ENCODE measurements around the gene ALG2.

Gene ALG2

GRCh38 chr9:99178912-99179872, 42.5 kb downstream of the ALG2 start:
- H3K27me3 ChIP-seq (ENCODE audit: insufficient read depth, poor library complexity, severe bottlenecking) = no peaks in the 10 kb centered on the region
- DNase-seq (ENCODE audit: low read depth in 1 of 2, low spot score in 1 of 2) = no peak
- no peak overlapping the region for H3K27ac ChIP-seq (replicated peaks)
- TF ChIP-seq CTCF (IDR thresholded peaks at IDR 0.05; ENCODE audit: insufficient read depth, low read length) (no peak), POLR2AphosphoS5 (IDR thresholded peaks at IDR 0.05; ENCODE audit: low read depth) (no peak), REST (IDR thresholded peaks at IDR 0.05; ENCODE audit: insufficient replicate concordance, low read depth) (no peak), SPI1 (IDR thresholded peaks at IDR 0.05; ENCODE audit: borderline replicate concordance, low read depth) (no peak), GABPA (IDR thresholded peaks at IDR 0.05; ENCODE audit: low read depth) (no peak)
- H3K4me3 ChIP-seq (replicated peaks; ENCODE audit: insufficient read depth, low read length) = no peak overlapping the region

GRCh38 chr9:99177576-99178366, 44.0 kb downstream of the ALG2 start:
- no peak for TF ChIP-seq POLR2AphosphoS5 (IDR thresholded peaks at IDR 0.05; ENCODE audit: low read depth)
- TF ChIP-seq SPI1 (IDR thresholded peaks at IDR 0.05; ENCODE audit: borderline replicate concordance, low read depth) = no peak
- no peak for TF ChIP-seq REST (IDR thresholded peaks at IDR 0.05; ENCODE audit: insufficient replicate concordance, low read depth)
- TF ChIP-seq GABPA (IDR thresholded peaks at IDR 0.05; ENCODE audit: low read depth) = no peak
- TF ChIP-seq CTCF (IDR thresholded peaks at IDR 0.05; ENCODE audit: insufficient read depth, low read length) = no peak
- H3K27ac ChIP-seq (replicated peaks) = no peak overlapping the region
- no peak overlapping the region for H3K4me3 ChIP-seq (replicated peaks; ENCODE audit: insufficient read depth, low read length)
- DNase-seq (ENCODE audit: low read depth in 1 of 2, low spot score in 1 of 2) = no peak
- no peaks in the 10 kb centered on the region for H3K27me3 ChIP-seq (ENCODE audit: insufficient read depth, poor library complexity, severe bottlenecking)

- Histone ChIP-seq H3K4me3 (replicated peaks; ENCODE audit: insufficient read depth, low read length) (no peak overlapping the region), H3K27me3 (ENCODE audit: insufficient read depth, poor library complexity, severe bottlenecking) (no peaks in the 10 kb centered on the region), H3K27ac (replicated peaks) (no peak overlapping the region)
- no peak for DNase-seq (ENCODE audit: low read depth in 1 of 2, low spot score in 1 of 2)
- TF ChIP-seq SPI1 (IDR thresholded peaks at IDR 0.05; ENCODE audit: borderline replicate concordance, low read depth) (no peak), GABPA (IDR thresholded peaks at IDR 0.05; ENCODE audit: low read depth) (no peak), CTCF (IDR thresholded peaks at IDR 0.05; ENCODE audit: insufficient read depth, low read length) (no peak), POLR2AphosphoS5 (IDR thresholded peaks at IDR 0.05; ENCODE audit: low read depth) (no peak), REST (IDR thresholded peaks at IDR 0.05; ENCODE audit: insufficient replicate concordance, low read depth) (no peak)
Observed at GRCh38 chr9:99176527-99177013, 45.2 kb downstream of the ALG2 start.

Measured in HL-60 (cell line).